ENCODE measurements around the gene PPP1R12A. TPM values are rescaled to one million over a fixed set of nuclear protein-coding genes. Genes with fewer than 3 reads are reported as not detected.

The PPP1R12A gene
- total RNA-seq, 4 donors from 2014 or later, result 387 to 683 (median 563) TPM

DNA sequence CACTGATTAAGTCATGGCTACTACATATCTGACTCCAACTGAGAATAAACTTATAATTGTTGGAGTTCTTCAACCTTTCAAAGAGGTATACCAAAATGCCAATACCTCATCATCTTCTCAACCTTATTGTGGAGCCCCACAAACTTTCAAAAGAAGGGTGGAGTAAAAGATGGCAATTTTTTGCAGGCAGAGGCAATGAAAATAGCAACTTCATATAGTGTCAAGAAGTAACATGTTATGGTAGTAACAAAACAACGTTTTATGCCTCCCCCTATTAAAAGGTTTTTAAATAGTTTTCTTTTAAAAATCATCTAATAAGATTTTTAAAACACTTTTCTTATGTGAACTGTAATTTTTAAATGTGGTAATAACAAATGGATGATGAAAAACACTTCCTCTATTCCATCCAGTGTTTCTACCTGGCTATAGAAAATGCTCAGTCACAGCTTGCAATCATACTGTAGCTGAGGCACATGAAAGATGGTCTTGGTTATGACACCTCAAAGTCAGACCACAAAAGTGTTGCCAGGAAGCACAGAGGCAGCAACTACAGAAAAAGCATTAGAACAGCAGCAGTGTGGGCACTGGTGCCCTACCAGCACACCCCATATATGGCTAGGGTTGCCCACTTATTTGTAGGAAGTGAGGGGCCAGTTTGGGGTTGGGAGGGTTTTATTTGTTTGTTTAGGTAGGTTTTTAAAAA lies 7.0 kb downstream of the PPP1R12A start:
- no peak for ATAC-seq
- Histone ChIP-seq H3K4me3 (no peak overlapping the region), H3K9me3 (no peaks in the 10 kb centered on the region), H3K36me3 (no peaks in the 10 kb centered on the region), H3K27me3 (no peaks in the 10 kb centered on the region), H3K27ac (peak overlapping the region in 3 of 4 donors; percentile 52 to 93 (median 59)), H3K4me1 (peaks cover 6 to 85% (median 11%) of the 10 kb centered on the region in 3 donors)
- 0 to 13% methylated on average over 1 of the region's 1 CpG for WGBS, 2 donors (ENCODE audit: low coverage in 1 of 2)
- TF ChIP-seq, protein P1, sequence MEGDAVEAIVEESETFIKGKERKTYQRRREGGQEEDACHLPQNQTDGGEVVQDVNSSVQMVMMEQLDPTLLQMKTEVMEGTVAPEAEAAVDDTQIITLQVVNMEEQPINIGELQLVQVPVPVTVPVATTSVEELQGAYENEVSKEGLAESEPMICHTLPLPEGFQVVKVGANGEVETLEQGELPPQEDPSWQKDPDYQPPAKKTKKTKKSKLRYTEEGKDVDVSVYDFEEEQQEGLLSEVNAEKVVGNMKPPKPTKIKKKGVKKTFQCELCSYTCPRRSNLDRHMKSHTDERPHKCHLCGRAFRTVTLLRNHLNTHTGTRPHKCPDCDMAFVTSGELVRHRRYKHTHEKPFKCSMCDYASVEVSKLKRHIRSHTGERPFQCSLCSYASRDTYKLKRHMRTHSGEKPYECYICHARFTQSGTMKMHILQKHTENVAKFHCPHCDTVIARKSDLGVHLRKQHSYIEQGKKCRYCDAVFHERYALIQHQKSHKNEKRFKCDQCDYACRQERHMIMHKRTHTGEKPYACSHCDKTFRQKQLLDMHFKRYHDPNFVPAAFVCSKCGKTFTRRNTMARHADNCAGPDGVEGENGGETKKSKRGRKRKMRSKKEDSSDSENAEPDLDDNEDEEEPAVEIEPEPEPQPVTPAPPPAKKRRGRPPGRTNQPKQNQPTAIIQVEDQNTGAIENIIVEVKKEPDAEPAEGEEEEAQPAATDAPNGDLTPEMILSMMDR (IDR thresholded peaks at IDR 0.05), result no peak
- TF ChIP-seq POLR2A (IDR thresholded peaks at IDR 0.05) (no peak), POLR2AphosphoS5 (IDR thresholded peaks at IDR 0.05) (no peak), EP300 (IDR thresholded peaks at IDR 0.05) (no peak)

DNA sequence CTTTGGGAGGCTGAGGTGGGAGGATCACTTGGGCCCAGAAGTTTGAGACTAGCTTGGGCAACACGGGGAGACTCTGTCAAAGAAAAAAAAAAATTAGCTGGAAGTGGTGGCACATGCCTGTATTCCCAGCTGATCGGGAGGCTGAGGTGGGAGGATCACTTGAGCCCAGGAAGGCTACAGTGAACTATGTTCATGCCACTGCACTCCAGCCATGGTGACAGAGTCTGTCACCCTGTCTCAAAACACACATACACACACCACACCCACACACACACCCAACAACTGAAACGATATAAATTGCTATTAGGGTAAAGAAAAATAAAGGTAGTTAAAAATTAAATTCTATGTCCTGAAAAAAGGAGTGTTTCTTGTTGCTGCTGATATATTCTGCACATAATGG lies 7.9 kb downstream of the PPP1R12A start:
- H3K36me3 ChIP-seq, result no peaks in the 10 kb centered on the region
- H3K27ac ChIP-seq, result peak overlapping the region in 2 of 4 donors; percentile 50 to 93
- ATAC-seq, result no peak
- no peaks in the 10 kb centered on the region for H3K27me3 ChIP-seq
- TF ChIP-seq EP300 (IDR thresholded peaks at IDR 0.05) (no peak), POLR2A (IDR thresholded peaks at IDR 0.05) (no peak), POLR2AphosphoS5 (IDR thresholded peaks at IDR 0.05) (no peak)
- TF ChIP-seq, protein P1 (IDR thresholded peaks at IDR 0.05), result no peak
- 20 to 28% methylated on average over 3 of the region's 3 CpGs for WGBS, 2 donors (ENCODE audit: low coverage in 1 of 2)
- H3K4me3 ChIP-seq, result no peak overlapping the region
- no peaks in the 10 kb centered on the region for H3K9me3 ChIP-seq
- H3K4me1 ChIP-seq, result peaks cover 6 to 90% (median 12%) of the 10 kb centered on the region in 3 donors

DNA sequence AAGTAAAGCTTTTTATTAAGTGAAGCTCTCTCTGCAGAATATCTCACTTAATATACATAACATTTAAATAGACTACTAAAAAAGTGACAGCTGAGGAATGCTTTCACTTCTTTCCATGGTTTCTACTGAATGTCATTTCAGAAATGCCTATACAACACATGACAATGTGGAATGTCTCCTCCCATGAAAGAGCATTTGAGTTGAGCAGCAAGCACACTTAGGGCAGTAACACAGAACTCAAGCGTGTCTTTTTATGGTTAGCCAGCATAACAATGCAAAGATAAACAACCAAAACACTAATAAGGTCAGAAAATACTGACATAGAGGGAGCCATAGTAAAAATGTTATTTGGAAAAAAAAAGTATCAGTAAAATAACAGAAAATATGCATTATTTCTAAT lies 9.4 kb downstream of the PPP1R12A start:
- TF ChIP-seq EP300 (IDR thresholded peaks at IDR 0.05), result no peak
- no peaks in the 10 kb centered on the region for H3K9me3 ChIP-seq
- no peak for ATAC-seq
- H3K27ac ChIP-seq, result peak overlapping the region in 3 of 4 donors; percentile 11 to 93 (median 53)
- peaks cover 11 to 94% (median 14%) of the 10 kb centered on the region in 3 donors for H3K4me1 ChIP-seq
- no peaks in the 10 kb centered on the region for H3K27me3 ChIP-seq
- no peak overlapping the region for H3K4me3 ChIP-seq
- WGBS, 2 donors (ENCODE audit: low coverage in 1 of 2), result 0 to 20% methylated on average over 1 of the region's 1 CpG
- no peaks in the 10 kb centered on the region for H3K36me3 ChIP-seq

DNA sequence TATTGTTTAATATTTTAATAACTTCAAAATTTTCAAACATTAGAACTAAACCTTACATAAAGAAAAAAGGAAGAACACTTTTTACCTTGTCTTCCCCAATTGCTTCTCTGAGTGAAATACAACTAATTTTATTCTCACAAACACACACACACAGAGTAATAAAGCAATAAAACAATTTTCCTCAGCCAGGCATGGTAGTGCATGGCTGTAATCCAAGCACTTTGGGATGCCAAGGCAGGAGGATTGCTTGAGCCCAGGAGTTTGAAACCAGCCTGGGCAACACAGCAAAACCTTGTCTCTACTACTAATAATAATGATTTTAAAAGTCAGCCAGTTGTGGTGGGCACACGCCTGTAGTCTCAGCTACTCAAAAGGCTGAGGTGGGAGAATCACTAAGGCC lies 13.1 kb downstream of the PPP1R12A start:
- H3K9me3 ChIP-seq, result no peaks in the 10 kb centered on the region
- H3K4me1 ChIP-seq, result peaks cover 6 to 96% (median 11%) of the 10 kb centered on the region in 3 donors
- peak overlapping the region in 1 of 4 donors; percentile 50 for H3K27ac ChIP-seq
- WGBS, 2 donors (ENCODE audit: low coverage in 1 of 2), result 57 to 78% methylated on average over 1 of the region's 1 CpG
- no peak for ATAC-seq
- H3K27me3 ChIP-seq, result no peaks in the 10 kb centered on the region
- no peak overlapping the region for H3K4me3 ChIP-seq
- TF ChIP-seq EP300 (IDR thresholded peaks at IDR 0.05), result no peak
- no peak for TF ChIP-seq POLR2A (IDR thresholded peaks at IDR 0.05)
- TF ChIP-seq, protein P1 (IDR thresholded peaks at IDR 0.05), result no peak
- no peak for TF ChIP-seq POLR2AphosphoS5 (IDR thresholded peaks at IDR 0.05)
- no peaks in the 10 kb centered on the region for H3K36me3 ChIP-seq

GRCh38 chr12:79920421-79921238 lies 14.3 kb downstream of the PPP1R12A start:
- 33 to 66% methylated on average over 3 to 5 of the region's 5 CpGs for WGBS, 2 donors (ENCODE audit: low coverage in 1 of 2)
- no peak overlapping the region for H3K4me3 ChIP-seq
- H3K9me3 ChIP-seq, result no peaks in the 10 kb centered on the region
- ATAC-seq, result no peak
- H3K36me3 ChIP-seq, result no peaks in the 10 kb centered on the region
- peaks cover 3 to 97% (median 13%) of the 10 kb centered on the region in 3 donors for H3K4me1 ChIP-seq
- H3K27ac ChIP-seq, result peak overlapping the region in 1 of 4 donors; percentile 50
- no peaks in the 10 kb centered on the region for H3K27me3 ChIP-seq
- TF ChIP-seq, protein P1 (IDR thresholded peaks at IDR 0.05), result no peak
- TF ChIP-seq POLR2A (IDR thresholded peaks at IDR 0.05) (no peak), POLR2AphosphoS5 (IDR thresholded peaks at IDR 0.05) (no peak), EP300 (IDR thresholded peaks at IDR 0.05) (no peak)
